ENCODE results near the gene LEO1. TPM values are rescaled to one million over a fixed set of nuclear protein-coding genes. Genes with fewer than 3 reads are reported as not detected.

The LEO1 gene
- total RNA-seq, 1 experiment from 2014 or later: 30.1 TPM

DNA sequence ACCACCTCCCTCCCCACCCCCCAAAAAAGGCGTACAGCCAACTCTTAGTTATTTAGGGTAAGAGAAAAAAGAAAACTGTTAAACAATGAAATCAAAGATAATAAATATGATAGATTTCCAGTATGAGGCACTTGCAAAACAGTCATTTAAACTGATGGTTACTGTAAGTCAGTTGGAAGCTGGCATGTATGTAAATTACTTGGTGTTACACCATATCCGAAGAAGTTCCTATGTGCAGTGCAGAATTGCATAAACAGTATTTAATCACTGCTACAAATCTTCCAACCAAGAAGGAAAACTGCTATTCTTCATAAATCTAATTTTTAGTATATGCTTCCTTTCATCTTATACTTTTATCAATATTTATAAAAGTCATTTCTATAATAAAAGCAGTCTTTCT lies 62.0 kb downstream of the LEO1 start:
- CTCF ChIA-PET: no interaction called here
- intact Hi-C loops (cut with micrococcal nuclease; ENCODE audit: unreplicated experiment) (no loop called here), in situ Hi-C loops (cut with HindIII; ENCODE audit: low pct_unique_long_range_greater_than_20kb, low sequenced_read_pairs) (no loop called here)
- no TSS peak for BruUV-seq (replicated peaks)
- H3K4me1 ChIP-seq (ENCODE audit: control insufficient read depth, insufficient read depth, low read length): peaks cover 11% of the 10 kb centered on the region; the same call in 1 of the 2 replicates
- no peak overlapping the region for H3K27ac ChIP-seq (ENCODE audit: low read length)
- POLR2A ChIA-PET: no interaction called here
- H3K36me3 ChIP-seq (ENCODE audit: control insufficient read depth, insufficient read depth, low read length): peaks cover 4% of the 10 kb centered on the region; the same call in 1 of the 2 replicates
- TF ChIP-seq, protein P1, sequence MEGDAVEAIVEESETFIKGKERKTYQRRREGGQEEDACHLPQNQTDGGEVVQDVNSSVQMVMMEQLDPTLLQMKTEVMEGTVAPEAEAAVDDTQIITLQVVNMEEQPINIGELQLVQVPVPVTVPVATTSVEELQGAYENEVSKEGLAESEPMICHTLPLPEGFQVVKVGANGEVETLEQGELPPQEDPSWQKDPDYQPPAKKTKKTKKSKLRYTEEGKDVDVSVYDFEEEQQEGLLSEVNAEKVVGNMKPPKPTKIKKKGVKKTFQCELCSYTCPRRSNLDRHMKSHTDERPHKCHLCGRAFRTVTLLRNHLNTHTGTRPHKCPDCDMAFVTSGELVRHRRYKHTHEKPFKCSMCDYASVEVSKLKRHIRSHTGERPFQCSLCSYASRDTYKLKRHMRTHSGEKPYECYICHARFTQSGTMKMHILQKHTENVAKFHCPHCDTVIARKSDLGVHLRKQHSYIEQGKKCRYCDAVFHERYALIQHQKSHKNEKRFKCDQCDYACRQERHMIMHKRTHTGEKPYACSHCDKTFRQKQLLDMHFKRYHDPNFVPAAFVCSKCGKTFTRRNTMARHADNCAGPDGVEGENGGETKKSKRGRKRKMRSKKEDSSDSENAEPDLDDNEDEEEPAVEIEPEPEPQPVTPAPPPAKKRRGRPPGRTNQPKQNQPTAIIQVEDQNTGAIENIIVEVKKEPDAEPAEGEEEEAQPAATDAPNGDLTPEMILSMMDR (IDR thresholded peaks at IDR 0.05): no peak
- TF ChIP-seq, protein P2, sequence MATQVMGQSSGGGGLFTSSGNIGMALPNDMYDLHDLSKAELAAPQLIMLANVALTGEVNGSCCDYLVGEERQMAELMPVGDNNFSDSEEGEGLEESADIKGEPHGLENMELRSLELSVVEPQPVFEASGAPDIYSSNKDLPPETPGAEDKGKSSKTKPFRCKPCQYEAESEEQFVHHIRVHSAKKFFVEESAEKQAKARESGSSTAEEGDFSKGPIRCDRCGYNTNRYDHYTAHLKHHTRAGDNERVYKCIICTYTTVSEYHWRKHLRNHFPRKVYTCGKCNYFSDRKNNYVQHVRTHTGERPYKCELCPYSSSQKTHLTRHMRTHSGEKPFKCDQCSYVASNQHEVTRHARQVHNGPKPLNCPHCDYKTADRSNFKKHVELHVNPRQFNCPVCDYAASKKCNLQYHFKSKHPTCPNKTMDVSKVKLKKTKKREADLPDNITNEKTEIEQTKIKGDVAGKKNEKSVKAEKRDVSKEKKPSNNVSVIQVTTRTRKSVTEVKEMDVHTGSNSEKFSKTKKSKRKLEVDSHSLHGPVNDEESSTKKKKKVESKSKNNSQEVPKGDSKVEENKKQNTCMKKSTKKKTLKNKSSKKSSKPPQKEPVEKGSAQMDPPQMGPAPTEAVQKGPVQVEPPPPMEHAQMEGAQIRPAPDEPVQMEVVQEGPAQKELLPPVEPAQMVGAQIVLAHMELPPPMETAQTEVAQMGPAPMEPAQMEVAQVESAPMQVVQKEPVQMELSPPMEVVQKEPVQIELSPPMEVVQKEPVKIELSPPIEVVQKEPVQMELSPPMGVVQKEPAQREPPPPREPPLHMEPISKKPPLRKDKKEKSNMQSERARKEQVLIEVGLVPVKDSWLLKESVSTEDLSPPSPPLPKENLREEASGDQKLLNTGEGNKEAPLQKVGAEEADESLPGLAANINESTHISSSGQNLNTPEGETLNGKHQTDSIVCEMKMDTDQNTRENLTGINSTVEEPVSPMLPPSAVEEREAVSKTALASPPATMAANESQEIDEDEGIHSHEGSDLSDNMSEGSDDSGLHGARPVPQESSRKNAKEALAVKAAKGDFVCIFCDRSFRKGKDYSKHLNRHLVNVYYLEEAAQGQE (IDR thresholded peaks at IDR 0.05; ENCODE audit: insufficient read depth in 1 of 2, low read depth in 2 of 2, low read length in 1 of 2): no peak
- no peak for TF ChIP-seq TCF7L2 (IDR thresholded peaks at IDR 0.05; ENCODE audit: low read depth, low read length)
- TF ChIP-seq SIN3A (IDR thresholded peaks at IDR 0.05; ENCODE audit: borderline replicate concordance, insufficient read depth, low read depth, low read length): no peak
- TF ChIP-seq POLR2AphosphoS5 (IDR thresholded peaks at IDR 0.05; ENCODE audit: low read depth, low read length): no peak
- no peak overlapping the region for H3K4me3 ChIP-seq (ENCODE audit: low read depth in 2 of 2, low read length in 2 of 2)
- no peaks in the 10 kb centered on the region for H3K9me3 ChIP-seq (ENCODE audit: control insufficient read depth, insufficient read depth, low read depth, low read length)
- no peak for DNase-seq (ENCODE audit: low read depth, low spot score)
- no peaks in the 10 kb centered on the region for H3K27me3 ChIP-seq (ENCODE audit: control insufficient read depth, insufficient read depth, low read length)
- ATAC-seq: no peak

DNA sequence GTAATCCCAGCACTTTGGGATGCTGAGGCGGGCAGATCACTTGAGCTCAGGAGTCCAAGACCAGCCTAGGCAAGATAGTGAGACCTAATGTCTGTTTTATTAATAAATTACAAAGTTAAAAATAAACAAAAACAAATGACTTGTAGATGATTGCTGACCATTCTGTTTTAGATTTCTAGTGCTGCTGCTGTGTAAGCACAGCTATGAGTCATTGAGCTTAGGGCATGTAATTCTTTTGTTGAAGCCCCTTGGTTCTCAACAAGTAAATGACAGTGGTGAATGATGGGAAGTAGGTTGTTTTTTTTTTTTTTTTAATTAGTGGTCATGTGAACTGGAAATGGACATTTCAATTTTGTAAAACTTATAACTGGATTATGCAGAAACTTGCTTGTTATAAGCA lies 63.3 kb downstream of the LEO1 start:
- TF ChIP-seq, protein P1 (IDR thresholded peaks at IDR 0.05): no peak
- TF ChIP-seq POLR2AphosphoS5 (IDR thresholded peaks at IDR 0.05; ENCODE audit: low read depth, low read length): no peak
- TF ChIP-seq, protein P2 (IDR thresholded peaks at IDR 0.05; ENCODE audit: insufficient read depth in 1 of 2, low read depth in 2 of 2, low read length in 1 of 2): no peak
- no peak for TF ChIP-seq SIN3A (IDR thresholded peaks at IDR 0.05; ENCODE audit: borderline replicate concordance, insufficient read depth, low read depth, low read length)
- TF ChIP-seq TCF7L2 (IDR thresholded peaks at IDR 0.05; ENCODE audit: low read depth, low read length): no peak
- ATAC-seq (no peak), DNase-seq (ENCODE audit: low read depth, low spot score) (no peak)
- Histone ChIP-seq H3K36me3 (ENCODE audit: control insufficient read depth, insufficient read depth, low read length) (peaks cover 4% of the 10 kb centered on the region; the same call in 1 of the 2 replicates), H3K9me3 (ENCODE audit: control insufficient read depth, insufficient read depth, low read depth, low read length) (no peaks in the 10 kb centered on the region), H3K4me1 (ENCODE audit: control insufficient read depth, insufficient read depth, low read length) (peaks cover 11% of the 10 kb centered on the region; the same call in 1 of the 2 replicates), H3K27ac (ENCODE audit: low read length) (no peak overlapping the region), H3K27me3 (ENCODE audit: control insufficient read depth, insufficient read depth, low read length) (no peaks in the 10 kb centered on the region), H3K4me3 (ENCODE audit: low read depth in 2 of 2, low read length in 2 of 2) (no peak overlapping the region)
- no TSS peak for BruUV-seq (replicated peaks)
- in situ Hi-C loops (cut with HindIII; ENCODE audit: low pct_unique_long_range_greater_than_20kb, low sequenced_read_pairs) (no loop called here), intact Hi-C loops (cut with micrococcal nuclease; ENCODE audit: unreplicated experiment) (no loop called here)
- POLR2A ChIA-PET: no interaction called here
- CTCF ChIA-PET: no interaction called here
